ENCODE data around the gene IPO13.
A peak's percentile ranks its signal among the peaks of the same experiment; 100 is the strongest.

IPO13 gene

DNA sequence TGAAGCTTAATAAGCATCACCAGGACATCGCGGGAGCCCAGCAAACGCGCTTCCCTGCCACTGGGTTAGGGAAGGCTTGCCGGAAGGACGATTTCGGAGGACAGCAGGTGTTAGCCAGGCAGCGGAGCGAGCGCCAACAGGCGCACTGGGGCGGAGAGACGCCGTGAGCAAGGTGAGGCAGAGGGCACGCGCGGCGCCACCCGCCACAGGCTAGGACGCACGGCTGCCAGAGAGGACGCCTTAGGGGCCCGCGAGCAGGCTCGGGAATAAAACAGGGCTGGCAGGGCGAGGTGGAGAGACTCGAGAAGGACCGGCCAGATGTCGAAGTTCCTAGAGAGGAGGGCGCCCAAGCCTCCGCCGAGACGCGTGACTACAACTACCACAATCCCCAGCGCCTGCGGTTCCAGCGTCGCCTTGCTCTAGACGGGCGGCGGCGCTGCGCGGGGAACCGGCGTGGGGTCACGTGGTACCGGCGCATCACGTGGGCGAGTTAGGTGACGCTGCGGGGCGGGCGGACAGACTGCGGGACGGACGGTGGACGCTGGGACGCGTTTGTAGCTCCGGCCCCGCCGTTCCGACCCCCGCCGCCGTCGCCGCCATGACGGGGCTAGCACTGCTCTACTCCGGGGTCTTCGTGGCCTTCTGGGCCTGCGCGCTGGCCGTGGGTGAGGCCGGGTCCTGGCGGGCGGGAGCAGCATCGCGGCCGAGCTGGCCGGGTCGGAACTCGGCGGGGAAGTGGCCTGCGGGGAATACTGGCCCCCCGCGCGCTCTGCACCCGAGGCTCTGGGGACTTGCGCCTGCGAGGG lies 27.9 kb downstream of the IPO13 start, which contains the start of gene ATP6V0B:
Gene ATP6V0B, plus strand, starts transcription at position 518 of the 806 bp plus-strand sequence. Its CDS starts 81 bp downstream, at position 599.
- peak; percentile 84 to 95 (median 91) for DNase-seq

GRCh38 chr1:43975249-43975961 lies 28.7 kb downstream of the IPO13 start:
- DNase-seq: peak in 2 of 5 experiments; percentile 36 to 50

GRCh38 chr1:43976045-43976444 lies 29.3 kb downstream of the IPO13 start:
- no peak for DNase-seq

DNA sequence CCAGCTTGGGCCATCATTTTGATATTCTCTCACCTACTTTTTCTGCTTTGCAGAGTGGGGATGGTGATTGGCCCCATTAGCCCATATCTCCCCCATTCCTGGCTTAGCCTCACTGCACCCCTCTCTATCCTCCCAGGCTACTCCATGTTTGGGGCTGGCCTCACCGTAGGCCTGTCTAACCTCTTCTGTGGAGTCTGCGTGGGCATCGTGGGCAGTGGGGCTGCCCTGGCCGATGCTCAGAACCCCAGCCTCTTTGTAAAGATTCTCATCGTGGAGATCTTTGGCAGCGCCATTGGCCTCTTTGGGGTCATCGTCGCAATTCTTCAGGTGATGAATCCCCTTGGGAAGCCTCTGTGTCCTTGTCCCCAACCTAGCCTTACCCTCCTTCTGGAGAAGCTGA lies 30.1 kb downstream of the IPO13 start:
- DNase-seq: no peak

DNA sequence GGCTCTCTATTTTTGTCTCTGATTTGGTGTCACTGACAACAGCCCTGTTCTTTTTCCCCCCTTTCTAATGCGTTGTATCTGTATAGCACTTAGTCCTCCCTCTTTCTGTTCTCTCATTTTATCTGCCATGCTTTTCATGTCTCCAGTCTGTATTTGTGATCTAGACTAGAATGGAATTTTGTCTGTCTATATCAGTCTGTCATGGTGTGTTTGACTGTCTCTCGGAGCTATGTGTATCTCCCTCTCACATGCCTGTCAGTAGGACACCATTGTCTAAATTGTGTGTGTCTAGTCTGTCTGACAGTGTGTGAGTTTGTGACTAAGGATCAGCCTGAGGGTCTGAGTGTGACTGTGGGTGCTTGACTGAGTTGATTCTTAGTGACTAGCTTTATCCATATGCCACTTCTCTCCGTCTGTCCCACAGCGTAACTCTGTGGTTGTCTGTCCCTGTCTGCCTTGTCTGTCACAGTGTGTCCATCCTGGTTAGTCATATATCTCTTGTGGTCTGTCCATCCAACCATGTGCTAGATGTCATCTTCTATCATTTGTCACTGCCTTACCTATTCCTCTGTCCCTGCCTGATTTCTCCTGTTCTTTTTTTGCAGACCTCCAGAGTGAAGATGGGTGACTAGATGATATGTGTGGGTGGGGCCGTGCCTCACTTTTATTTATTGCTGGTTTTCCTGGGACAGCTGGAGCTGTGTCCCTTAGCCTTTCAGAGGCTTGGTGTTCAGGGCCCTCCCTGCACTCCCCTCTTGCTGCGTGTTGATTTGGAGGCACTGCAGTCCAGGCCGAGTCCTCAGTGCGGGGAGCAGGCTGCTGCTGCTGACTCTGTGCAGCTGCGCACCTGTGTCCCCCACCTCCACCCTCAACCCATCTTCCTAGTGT lies 30.9 kb downstream of the IPO13 start:
- DNase-seq: no peak

- no peak for DNase-seq
Observed at GRCh38 chr1:43978264-43978550, 31.5 kb downstream of the IPO13 start.

DNA sequence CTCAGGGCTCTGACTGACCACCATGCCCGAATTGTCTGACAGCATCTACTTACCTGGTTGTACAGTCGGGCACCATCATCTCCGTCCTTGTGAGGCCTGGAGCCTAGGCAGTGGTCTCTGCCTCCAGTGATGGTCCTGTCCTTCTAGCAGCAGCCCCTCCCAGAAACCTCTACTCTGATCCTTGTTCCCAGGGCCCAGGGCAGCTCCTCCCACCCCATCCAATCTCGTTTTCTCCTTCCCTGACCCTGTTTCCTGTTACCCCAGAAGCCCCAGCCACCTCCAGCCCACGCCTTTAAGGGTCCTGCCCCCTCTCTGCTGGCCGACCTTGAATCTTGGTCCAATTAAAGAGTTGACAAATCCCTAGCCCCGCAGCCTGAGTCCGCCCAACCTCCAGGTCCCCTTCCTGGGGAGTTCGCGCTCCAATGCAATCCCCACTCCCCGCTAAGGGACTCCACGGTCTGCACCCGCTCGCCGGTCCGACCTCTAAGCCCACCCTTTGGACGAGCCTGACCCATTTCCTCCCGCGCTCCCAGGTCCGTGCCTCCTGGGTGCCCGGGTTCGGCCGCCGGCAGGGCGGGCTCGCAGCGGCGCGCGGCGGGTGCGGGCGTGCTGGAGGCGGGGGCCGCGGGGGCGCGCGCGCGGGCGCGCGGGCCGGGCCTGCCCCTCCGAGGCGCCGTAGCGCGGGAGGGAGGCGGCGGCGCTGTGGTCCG lies 32.0 kb downstream of the IPO13 start, which contains the start of gene B4GALT2:
Gene B4GALT2, plus strand, starts transcription at position 660 of the 710 bp plus-strand sequence. CDS start 1,951 bp downstream, outside the sequence.
- DNase-seq: peak in 3 of 5 experiments; percentile 12 to 69 (median 25)

GRCh38 chr1:43979261-43979527 lies 32.4 kb downstream of the IPO13 start:
- DNase-seq: no peak

- peak in 2 of 5 experiments; percentile 19 to 24 for DNase-seq
Observed at GRCh38 chr1:43979528-43980254, 32.9 kb downstream of the IPO13 start.

DNA sequence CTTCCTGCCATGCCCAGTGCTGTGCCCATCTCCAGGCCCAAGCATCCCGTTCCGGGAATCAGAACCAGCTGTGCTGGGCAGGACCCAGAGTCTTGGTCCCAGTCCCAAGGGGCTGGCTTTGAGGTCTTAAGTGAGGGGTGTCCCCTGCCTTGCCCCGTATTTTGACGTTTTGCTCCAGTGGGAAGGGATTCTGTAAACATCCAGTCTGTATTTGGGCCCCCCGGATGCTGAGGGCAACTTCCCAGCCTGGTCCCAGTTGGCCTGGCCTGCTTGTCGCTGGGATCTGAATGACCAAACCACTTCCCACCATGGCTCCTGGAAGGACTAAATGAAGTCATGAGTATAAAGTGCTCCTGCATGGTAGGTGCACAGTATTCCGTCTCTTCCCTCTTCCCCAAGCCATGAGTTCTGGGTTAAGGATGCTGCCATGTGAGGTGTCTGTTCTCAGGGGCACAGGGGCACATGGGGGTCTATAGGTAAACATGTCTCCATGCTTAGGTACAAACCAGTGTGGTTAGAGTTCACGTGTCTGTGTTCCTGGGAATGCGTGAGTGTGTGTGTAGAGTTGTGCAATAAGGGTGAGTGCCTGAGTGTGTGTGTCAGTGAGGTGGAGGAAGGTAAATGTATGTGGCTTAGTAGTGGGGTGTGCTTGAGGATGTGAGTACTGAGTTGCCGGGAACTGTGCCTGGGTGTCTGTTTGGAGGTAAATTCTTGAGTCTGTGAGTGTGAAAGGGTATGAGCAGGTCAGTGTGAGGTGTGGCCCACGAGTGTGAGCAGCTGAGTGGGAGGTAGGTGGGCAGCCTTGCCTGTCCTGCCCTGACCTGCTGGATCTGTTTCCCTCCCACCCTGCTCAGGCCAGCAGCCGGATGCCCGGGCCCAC lies 33.7 kb downstream of the IPO13 start:
- no peak for DNase-seq

GRCh38 chr1:43981135-43981491 lies 34.4 kb downstream of the IPO13 start:
- no peak for DNase-seq

DNA sequence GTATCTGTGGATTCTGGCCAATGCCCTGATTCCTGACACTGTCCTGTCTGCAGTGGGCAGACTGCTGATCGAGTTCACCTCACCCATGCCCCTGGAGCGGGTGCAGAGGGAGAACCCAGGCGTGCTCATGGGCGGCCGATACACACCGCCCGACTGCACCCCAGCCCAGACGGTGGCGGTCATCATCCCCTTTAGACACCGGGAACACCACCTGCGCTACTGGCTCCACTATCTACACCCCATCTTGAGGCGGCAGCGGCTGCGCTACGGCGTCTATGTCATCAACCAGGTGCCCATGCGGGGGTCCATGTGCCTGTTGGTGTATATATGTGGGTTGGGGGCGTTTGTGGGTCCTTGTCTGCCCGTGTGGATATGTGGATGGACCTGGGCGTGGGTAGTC lies 34.9 kb downstream of the IPO13 start:
- DNase-seq: no peak

- DNase-seq: no peak
Observed at GRCh38 chr1:43982241-43982640, 35.5 kb downstream of the IPO13 start.

- no peak for DNase-seq
Observed at GRCh38 chr1:43982808-43983207, 36.1 kb downstream of the IPO13 start.

GRCh38 chr1:43983253-43983899 lies 36.6 kb downstream of the IPO13 start:
- no peak for DNase-seq

- no peak for DNase-seq
Observed at GRCh38 chr1:43984855-43985254, 38.1 kb downstream of the IPO13 start.

GRCh38 chr1:43985984-43986595 lies 39.3 kb downstream of the IPO13 start:
- DNase-seq: no peak

DNA sequence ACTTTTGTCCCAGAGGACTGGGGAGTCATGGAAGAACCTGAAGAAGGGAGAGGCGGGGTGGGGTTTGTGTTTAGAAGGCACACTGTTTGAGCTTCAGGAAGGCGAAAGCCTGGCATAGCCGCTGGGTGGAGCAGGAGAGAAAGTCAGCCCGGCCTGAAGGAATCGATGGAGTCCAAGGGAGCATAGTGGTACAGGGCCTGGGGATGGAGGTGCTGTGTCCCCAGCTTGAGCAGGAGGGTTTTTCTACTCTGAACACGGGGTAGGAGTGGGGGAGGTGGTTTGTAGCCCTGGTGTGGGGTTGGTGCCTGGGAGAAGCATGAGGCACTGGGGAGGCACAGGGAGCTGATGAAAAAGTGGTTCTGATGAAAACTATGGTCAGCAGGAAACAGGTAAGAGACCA lies 40.0 kb downstream of the IPO13 start:
- DNase-seq: no peak

DNA sequence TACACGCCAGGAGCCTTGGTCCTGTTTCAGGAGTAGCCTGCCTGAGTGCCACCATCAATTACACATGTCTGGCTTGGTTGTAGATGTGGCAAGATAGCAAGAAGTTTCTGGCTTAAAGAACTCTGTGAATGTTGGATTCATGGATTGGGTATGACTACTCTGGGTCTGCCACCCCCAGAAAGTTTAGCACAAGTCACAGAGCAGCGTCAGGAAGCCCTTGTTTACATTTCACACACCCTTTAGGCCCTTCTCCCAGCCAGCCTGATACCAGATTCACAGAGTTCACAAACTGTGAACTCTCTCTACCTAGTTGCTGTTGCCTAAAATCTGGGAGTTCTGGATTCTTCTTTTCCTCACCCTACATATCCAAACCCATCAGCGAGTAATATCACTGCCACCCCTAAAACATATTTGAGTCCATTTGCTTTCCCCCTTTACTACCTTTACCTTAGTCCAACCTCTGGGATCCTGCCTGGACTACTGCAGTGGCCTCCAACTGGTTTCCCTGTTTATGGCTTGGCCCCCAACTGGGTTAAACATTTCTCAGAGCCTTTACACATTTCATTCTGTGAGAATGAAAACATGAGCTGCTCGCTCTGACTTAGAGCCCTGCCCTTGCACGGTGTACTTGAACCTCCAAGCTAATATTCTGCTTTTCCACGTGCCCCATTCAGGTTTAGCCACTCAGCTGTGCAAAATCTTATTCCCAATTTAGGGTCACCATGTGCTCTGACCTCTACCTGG lies 40.6 kb downstream of the IPO13 start:
- no peak for DNase-seq

Data from T-helper 2 cell (primary cell).